ENCODE results near the gene BPI.
"Not testable (repeated sequence)": the region's sequence is repeated elsewhere in the genome, so short reads cannot be mapped to it uniquely, and the experiment has no call there.

BPI gene

DNA sequence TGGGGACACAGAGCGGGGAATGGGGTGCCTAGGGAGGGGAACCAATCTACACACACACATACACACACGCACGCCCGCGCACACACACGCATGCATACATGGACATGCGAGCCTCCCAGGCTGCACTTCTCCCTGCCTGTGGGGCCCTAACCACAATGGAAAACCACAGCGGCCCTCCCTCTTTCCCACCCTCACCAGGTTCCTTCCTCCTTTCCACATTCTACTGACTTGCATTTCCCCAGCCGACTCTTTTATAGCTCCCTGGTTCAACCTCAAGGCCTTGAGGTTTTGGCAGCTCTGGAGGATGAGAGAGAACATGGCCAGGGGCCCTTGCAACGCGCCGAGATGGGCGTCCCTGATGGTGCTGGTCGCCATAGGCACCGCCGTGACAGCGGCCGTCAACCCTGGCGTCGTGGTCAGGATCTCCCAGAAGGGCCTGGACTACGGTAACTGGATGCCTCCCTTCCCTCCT, at the start of gene BPI:
Gene BPI (plus strand): TSS at position 249 of the 472 bp plus-strand sequence. CDS start 68 bp downstream, at position 317.
- no peak for DNase-seq (ENCODE audit: low read depth, low spot score)

DNA sequence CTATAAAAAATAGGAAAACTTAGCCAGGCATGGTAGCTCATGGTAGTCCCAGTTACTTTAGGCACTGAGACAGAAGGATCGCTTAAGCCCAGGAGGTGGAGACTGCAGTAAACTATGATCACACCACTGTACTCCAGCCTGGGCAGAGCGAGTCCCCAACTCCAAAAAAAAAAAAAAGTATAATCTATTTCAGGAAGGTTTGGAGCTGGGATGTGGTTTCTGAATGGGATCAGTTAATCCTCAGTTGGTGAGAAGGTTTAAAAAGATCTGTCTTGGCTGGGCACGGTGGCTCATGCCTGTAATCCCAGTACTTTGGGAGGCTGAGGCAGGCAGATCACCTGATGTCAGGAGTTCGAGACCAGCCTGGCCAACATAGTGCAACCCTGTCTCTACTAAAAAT, 49.3 kb upstream of the BPI start:
- DNase-seq (ENCODE audit: low read depth, low spot score): not testable (repeated sequence)

GRCh38 chr20:38255393-38255792, 48.6 kb upstream of the BPI start:
- DNase-seq (ENCODE audit: low read depth, low spot score): no peak

DNA sequence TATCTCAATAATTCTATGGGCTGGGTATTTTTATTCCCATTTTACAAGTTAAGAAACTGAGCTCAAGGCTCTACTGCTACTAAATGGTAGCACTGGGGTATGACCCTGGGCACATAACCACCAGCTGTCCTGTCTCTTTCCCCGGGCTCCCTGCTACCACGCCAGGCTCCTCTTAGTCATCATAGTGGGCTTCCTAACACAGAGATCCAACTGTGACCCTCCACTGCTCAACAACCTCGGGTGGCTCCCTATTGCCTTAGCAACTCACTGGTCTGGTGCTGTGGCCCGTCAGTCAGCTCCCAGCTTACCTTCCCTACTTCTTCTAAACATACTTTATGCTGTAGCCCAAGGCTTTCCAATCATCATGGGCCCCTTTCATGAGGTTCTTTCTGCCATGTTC, 47.9 kb upstream of the BPI start:
- no peak for DNase-seq (ENCODE audit: low read depth, low spot score)

DNA sequence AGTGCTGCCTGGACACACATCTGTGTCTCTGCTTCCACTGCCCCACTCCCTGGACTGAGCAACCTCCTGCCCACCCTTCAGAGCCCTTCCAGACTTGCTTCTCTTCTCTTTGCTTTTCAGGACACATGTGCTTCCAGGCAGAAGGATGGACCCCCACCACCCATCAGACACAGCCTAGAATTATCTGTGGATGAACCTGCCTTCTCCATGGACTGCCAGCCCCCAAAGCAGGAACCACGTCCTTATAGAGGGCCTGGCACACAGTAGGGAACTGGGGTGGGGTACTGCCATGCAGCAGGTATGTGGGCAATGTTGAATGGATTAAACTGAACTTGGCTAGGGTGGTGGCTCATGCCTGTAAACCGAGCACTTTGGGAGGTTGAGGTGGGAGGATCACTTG, 47.0 kb upstream of the BPI start:
- DNase-seq (ENCODE audit: low read depth, low spot score): no peak

- no peak for DNase-seq (ENCODE audit: low read depth, low spot score)
Measured at GRCh38 chr20:38258545-38259215, 45.3 kb upstream of the BPI start.

GRCh38 chr20:38260025-38260377, 44.0 kb upstream of the BPI start:
- DNase-seq (ENCODE audit: low read depth, low spot score): no peak

GRCh38 chr20:38260378-38261053, 43.4 kb upstream of the BPI start, which contains the start of gene KIAA1755:
Gene KIAA1755 (minus strand): TSS chr20:38260735. CDS start chr20:38260500, 235 bp downstream.
- DNase-seq (ENCODE audit: low read depth, low spot score): no peak

DNA sequence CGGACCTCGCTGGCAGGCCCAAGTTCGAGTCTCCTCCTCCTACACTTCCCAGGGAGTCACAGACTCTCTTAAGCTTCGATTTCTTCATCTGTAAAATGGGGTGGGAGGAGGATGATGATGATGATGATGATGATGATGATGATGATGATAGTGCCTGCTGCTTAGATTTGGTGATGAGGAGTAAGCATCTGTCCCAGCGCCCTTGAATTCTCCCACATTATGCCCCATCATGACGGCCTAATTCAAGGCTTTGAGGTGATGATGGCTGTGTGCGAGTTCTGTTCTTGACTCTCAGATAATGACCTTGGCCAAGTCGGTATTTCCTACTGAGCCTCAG, 42.9 kb upstream of the BPI start:
- DNase-seq (ENCODE audit: low read depth, low spot score): no peak

DNA sequence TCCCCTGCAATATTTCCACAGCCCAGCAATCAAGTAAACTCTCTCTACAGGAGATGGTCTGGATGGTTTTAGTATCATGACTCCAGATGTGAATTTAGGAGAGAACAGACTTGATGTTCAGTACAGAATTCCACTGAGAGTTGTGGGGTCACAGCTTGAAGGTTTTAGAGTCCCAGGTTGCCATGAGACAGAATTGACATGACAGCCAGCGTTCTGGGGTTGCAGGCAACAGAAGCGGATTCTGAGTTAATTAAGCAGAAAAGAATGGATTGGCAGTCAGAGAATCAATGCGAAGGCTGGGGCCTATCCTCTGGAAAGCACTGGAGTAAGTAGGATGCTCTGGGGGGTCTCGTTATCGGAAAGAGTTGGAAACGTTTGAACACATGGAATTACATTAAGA, 41.0 kb upstream of the BPI start:
- no peak for DNase-seq (ENCODE audit: low read depth, low spot score)

GRCh38 chr20:38266426-38266825, 37.5 kb upstream of the BPI start:
- no peak for DNase-seq (ENCODE audit: low read depth, low spot score)

DNA sequence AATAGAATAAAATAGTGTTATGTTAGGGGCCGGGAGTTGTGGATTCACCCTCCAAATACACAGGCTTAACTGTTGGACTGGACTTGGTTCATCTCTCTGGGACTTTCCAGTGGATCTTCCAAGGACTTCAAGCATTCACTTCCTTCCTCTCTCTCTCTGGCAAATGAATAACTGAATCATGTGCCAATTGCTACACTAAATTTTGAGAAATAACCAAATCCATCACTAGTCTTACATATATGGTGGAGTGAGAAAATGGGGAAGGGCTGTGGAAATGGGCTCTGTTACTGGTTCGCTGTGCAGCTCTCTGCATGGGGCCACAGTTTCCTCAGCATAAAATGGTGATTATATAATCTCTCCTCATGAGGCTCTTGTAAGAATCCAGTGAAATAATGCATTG, 36.7 kb upstream of the BPI start:
- no peak for DNase-seq (ENCODE audit: low read depth, low spot score)

DNA sequence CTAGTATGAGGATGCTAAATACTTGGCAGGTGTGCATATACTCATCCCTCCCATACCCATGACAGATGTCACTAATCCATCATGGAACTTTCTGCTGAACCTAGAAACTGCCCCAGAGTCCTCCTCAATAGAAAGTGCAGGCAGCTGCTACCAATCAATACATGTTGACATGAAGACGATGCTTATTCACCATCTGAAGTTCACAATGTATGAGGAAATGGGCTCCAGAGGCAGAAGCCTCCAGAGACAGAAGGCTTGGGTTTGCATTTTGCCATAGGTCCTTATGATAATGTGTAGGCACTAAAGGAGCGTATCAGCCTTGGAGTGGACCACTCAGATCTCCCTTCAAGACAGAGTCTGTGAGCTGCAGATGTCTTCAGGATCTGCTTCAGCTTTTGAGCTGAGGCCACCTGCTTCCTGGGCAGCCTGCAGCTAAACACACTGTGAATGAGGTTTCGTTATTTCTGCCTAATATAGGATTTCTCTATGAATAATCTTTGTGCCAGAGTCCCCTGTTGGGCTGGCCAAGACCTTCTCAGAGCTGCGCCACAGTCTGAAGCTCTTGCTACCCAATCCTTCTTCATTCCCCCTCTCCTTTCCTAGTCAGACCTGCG, 35.9 kb upstream of the BPI start:
- DNase-seq (ENCODE audit: low read depth, low spot score): no peak

DNA sequence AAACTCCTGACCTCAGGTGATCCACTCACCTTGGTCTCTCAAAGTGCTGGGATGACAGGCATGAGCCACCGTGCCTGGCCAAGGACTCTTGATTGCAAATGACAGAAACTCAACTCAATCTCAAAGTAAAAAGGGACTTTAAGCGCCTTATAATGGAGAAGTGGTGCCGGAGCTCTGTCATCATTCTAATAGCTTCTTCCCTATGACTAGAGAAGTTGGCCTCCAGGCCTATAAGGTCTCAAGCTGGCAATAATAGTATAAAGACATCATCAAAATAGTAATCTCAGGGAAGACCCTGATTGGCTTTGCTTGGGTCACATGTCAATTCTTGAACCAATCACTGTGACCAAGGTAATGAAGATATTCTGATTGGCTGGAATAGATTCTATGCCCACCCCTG, 34.9 kb upstream of the BPI start:
- DNase-seq (ENCODE audit: low read depth, low spot score): no peak

- no peak for DNase-seq (ENCODE audit: low read depth, low spot score)
Measured at GRCh38 chr20:38269715-38270114, 34.2 kb upstream of the BPI start.

GRCh38 chr20:38270869-38271605, 32.9 kb upstream of the BPI start:
- no peak for DNase-seq (ENCODE audit: low read depth, low spot score)

- DNase-seq (ENCODE audit: low read depth, low spot score): no peak
Measured at GRCh38 chr20:38271608-38272120, 32.3 kb upstream of the BPI start.

DNA sequence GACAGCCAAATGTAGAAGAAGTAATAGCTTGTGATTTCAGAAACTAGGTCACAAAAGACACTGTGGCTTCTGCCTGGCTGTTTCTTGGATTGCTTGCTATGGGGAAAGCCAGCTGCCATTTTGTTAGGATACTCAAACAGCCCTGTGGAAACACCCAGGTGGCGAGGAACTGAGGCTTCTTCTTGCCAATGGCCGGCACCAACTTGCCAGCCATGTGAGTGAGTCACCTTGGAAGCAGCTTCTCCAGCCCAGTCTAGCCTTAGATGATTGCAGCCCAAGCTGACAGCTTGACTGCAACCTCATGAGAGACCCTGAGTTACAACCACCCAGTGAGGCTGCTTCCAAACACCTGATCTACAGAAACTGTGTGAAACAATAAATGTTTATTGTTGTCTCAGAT, 31.6 kb upstream of the BPI start:
- DNase-seq (ENCODE audit: low read depth, low spot score): no peak

DNA sequence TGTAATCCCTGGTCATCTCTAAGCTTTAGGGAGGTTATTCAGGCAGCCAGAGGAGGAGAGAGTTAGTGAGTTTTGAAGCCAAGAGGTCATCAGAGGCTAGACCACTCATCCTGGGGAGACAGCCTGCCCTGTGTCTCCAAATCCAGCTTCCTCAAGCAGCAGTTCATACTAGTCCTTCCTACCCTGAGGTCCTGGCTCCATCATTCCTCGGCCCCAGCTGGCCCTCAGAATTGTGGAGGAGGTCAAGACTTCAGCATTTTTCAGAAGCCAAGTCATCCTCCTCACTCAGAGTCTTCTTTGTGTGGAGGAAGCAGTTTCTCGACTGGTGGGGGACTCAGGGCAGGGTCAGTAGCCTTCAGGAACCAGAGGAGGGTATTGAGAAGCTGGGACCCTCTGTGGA, 31.0 kb upstream of the BPI start:
- no peak for DNase-seq (ENCODE audit: low read depth, low spot score)

- DNase-seq (ENCODE audit: low read depth, low spot score): no peak
Measured at GRCh38 chr20:38275815-38276550, 28.0 kb upstream of the BPI start.

DNA sequence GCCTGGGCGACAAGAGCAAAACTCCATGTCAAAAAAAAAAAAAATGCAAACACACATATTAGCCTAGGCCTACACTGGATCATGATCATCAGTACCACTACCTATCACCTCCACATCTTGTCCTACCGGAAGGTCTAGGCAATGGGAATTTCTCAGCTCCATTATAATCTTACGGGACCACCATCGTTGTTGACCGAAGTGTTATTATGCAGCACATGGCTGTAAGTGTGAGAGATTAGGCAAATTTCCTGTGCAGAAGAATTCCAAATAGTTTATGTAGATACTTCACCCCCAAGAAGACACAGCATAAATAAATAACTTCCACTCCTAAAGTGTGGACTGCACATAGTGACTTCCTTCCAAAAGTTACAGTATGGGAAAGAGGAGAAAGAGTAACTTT, 26.7 kb upstream of the BPI start:
- no peak for DNase-seq (ENCODE audit: low read depth, low spot score)
